GM18867 (cell line): ENCODE measurements around the gene NISCH.

ENCODE experiments used
- ATAC-seq: cut with Tn5 transposase; IDR thresholded peaks from one replicate; pipeline ENCODE4 v1.9.1; 2021; ENCODE audit warnings: mild to moderate bottlenecking, moderate library complexity; ENCODE audit not compliant: unreplicated experiment

Gene NISCH

DNA sequence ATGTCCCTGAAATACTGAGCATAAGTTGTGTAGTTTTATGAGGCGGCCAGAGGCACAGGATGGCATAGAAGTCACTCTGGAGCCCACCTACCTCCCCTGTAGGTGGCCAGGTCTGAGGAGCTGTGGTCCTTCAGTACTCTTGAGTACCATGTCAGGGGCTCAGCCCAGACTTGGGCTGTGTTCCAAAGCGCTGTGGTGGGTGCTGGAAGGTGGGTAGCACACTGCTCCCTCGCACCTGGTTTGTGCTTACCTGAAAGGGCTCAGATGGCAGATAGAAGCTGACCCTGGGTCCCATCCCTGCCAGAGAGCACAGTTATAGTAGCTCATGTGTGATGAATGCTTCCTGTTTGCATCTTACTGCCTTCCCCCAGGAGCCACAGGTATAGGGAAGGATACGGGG lies 15.5 kb downstream of the NISCH start:
- no peak for ATAC-seq

DNA sequence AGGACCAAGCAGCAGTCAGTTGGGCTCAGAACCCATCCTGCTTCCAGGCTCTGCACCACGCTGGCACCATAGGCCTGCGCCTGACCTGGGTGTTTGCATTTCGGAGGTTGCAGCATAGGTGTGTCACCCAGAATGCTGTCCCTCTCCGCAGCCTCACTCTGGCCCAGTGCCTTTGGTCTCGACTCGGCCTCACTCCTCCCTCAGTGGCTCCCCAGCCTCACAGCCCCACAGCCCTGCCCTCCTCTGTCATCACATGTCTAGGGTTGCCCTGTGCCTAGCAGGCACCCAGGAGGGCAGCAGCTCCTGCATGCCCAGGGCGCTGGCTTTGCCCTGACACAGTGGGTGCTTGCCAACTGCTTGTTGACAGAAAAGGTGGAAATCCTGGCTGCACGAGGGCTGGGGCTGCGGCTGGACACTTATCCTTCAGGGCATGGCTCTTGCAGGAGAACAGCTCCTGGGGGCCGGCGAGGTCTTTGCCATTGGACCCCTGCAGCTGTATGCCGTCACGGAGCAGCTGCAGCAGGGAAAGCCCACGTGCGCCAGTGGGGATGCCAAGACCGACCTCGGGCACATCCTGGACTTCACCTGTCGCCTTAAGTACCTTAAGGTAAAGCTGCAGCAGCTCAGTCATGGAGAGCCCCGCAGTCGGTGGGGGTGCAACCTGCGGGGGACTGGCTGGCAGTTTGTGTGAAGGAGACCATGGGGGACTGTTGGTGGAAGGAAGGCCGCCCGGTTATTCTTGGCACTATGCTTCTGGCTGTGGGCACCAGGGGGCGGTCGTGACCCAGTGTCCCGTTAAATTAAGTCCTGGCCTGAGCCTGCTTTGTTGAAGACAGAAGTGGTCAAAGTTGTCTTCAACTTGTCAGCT lies 16.2 kb downstream of the NISCH start:
- ATAC-seq, result no peak

- no peak for ATAC-seq
Observed at GRCh38 chr3:52472239-52473000, 17.0 kb downstream of the NISCH start.

DNA sequence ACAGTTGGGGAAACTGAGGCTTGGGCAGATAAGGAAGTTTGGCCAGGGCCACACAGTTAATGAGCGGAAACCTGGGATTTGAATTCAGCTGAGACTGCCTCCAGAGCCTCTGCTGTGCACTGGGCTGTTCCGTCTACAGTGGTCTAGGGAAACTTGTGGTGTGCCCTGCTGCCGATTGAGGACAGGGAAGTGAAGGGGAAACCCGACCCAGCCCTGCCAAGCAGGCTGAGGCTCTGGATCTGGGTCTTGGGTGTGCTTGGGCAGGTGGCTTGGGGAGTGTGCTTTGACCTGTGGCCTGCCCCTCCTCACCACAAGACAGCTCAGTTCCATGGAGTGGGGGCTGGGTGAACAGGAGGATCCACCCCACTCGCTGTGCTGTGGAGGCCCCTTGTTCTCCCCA lies 17.6 kb downstream of the NISCH start:
- no peak for ATAC-seq

DNA sequence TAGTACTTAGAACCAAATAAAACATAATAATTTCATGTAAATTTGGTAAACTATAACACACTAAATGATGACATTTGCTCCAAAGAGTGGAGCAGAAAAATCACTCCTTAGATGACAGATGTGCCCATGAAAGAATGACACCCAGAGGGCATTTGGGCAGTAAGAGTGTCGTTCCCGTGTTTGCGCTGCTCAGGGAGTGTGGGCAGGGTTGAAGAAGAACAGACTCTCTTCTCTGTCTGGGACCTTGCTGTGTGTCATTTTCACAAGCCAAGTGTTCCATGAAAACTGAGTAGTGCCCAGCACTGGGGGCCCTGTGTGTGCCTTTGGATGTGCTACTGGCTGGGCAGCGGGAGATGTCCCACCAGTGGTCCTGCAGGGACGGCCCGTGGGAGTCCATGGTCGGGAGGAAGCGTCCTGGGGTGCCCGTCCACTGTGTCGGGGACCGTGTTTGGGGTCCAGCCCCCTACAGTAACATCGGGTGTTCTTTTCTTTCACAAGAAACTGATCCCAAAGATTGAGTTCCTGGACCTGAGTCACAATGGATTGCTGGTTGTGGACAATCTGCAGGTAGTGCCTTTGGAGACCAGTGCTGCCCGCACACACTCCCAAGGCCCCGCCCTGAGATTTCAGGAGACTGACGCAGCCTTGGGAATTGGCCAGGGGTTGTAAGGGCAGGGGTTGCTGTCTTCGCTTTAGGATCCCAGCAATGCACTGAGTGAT lies 21.8 kb downstream of the NISCH start:
- ATAC-seq, result no peak

DNA sequence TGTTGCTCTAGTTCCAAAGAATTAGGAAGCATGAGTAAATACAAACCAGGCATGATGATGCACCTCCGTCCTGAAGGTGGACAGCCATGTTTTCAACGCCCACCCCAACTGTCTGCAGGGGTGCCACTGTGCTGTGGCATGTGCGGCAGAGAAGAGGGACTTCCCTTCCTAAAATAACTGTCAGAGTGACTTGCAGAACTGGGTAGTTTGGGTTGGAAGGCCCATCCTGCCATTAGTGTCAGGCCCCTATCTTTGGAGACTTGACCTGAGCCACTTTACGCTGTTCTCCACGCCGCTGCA lies 22.3 kb downstream of the NISCH start:
- ATAC-seq, result no peak

GRCh38 chr3:52479037-52479876 lies 23.9 kb downstream of the NISCH start:
- no peak for ATAC-seq

- no peak for ATAC-seq
Observed at GRCh38 chr3:52479877-52480575, 24.6 kb downstream of the NISCH start.

- ATAC-seq, result no peak
Observed at GRCh38 chr3:52480768-52481715, 25.6 kb downstream of the NISCH start.

DNA sequence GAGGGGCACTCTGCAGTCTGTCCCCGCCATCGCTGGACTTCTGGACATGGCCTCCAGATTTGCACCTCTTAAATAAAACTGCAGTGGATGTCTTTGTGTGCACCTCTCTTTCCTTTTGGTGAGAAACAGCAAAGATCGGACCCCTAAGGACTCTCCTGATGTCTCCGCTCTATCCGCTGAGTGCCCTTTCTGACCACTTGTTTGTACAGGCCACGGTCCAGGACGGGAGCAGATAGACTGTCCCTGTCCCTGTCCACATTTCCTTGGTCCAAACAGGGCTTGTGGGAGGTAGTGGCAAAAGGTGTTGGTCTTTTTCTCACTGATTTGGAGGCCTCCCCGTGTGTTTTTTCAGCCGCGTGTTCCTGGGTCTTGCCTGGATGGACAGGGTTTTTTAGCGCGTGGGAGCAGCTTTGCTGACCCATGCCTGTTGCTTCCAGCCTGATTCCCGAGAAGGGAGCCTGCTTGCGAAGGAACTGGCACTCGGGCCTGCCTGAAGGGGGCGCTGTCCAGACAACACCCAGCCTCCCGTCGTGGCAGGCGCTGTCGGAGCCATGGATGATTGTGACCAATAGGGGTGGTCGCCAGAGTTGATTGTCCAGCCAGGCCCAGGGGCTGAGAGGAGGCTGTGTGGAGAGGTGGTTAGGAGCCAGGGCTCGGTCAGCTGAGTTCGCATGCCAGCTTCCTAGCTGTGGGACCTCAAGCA lies 26.6 kb downstream of the NISCH start:
- ATAC-seq, result no peak

DNA sequence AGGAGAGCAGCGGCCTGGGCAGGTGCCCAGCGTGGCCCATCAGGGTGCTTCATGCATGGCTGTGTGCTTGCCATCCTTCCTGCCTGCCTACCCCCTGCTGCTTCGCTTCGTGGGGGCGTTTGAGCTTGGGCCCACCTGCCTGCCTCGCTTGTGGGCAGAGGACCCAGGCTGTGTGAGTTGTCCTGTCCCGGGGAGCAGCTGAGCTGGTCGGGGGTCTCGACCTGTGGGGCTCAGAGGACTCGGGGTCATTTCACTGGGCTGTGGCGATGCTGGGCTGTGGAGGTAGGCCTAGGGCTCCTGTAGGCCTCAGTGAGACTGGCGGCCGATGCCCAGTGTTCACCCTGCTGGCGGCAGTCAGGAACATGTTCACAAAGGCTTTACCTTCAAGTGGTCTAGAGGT lies 27.7 kb downstream of the NISCH start:
- no peak for ATAC-seq

GRCh38 chr3:52483577-52484381 lies 28.4 kb downstream of the NISCH start:
- no peak for ATAC-seq

GRCh38 chr3:52484680-52485461 lies 29.5 kb downstream of the NISCH start:
- ATAC-seq, result no peak

- ATAC-seq, result no peak
Observed at GRCh38 chr3:52487050-52487787, 31.8 kb downstream of the NISCH start.

DNA sequence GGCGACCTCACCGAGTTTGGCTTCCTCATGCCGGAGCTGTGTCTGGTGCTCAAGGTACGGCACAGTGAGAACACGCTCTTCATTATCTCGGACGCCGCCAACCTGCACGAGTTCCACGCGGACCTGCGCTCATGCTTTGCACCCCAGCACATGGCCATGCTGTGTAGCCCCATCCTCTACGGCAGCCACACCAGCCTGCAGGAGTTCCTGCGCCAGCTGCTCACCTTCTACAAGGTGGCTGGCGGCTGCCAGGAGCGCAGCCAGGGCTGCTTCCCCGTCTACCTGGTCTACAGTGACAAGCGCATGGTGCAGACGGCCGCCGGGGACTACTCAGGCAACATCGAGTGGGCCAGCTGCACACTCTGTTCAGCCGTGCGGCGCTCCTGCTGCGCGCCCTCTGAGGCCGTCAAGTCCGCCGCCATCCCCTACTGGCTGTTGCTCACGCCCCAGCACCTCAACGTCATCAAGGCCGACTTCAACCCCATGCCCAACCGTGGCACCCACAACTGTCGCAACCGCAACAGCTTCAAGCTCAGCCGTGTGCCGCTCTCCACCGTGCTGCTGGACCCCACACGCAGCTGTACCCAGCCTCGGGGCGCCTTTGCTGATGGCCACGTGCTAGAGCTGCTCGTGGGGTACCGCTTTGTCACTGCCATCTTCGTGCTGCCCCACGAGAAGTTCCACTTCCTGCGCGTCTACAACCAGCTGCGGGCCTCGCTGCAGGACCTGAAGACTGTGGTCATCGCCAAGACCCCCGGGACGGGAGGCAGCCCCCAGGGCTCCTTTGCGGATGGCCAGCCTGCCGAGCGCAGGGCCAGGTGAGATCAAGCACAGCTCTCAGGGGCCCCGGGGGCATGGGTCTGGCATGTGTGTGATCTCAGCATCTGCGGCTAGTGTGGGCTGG lies 32.6 kb downstream of the NISCH start:
- ATAC-seq, result no peak
